ENCODE results near the gene AUTS2.

DNA sequence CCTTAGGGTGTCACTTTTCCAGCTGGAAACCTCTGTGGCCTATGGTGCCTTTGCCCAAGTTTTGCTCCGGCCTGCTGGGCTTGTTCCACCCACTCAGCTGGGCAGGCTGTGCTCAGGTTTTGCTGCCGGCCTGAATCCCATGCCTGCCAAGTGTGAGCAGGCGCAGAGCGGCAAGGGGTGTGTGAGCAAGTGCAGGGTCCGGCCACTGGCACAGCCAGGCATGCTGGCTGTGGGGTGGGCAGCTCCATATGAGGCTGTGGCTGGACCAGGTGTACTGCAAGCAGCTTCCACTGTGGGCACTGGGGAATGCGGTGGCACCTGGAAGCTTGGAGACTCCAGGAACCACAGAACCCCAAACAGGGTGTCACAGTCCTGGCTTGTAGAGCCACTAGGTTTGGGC lies 92.1 kb downstream of the AUTS2 start:
- TF ChIP-seq POLR2A (IDR thresholded peaks at IDR 0.05; ENCODE audit: low read depth, low read length) = no peak
- no peak for TF ChIP-seq TAF1 (IDR thresholded peaks at IDR 0.05; ENCODE audit: borderline replicate concordance, low read depth, low read length)
